Activated naive CD8-positive, alpha-beta T cell treated with anti-CD3 and anti-CD28 coated beads for 36 hours (primary cell): ENCODE results near the gene SYT1. TPM values are rescaled to one million over a fixed set of nuclear protein-coding genes. Genes with fewer than 3 reads are reported as not detected.

Experiments
- DNase-seq: peaks from one replicate; pipeline ENCODE4 v3.0.0; 2021
- H3K27ac Mint-ChIP-seq: one replicate; pipeline ENCODE4 v1.8.0; 2022; ENCODE audit warnings: mild to moderate bottlenecking, moderate library complexity, mixed read lengths
- H3K27me3 Mint-ChIP-seq: one replicate; pipeline ENCODE4 v1.8.0; 2022; ENCODE audit warnings: mild to moderate bottlenecking, mixed read lengths
- H3K36me3 Mint-ChIP-seq: one replicate; pipeline ENCODE4 v1.8.0; 2021; ENCODE audit warnings: mild to moderate bottlenecking, mixed read lengths
- H3K4me1 Mint-ChIP-seq: one replicate; pipeline ENCODE4 v1.8.0; 2021; ENCODE audit warnings: mixed read lengths
- H3K4me3 Mint-ChIP-seq: one replicate; pipeline ENCODE4 v1.8.0; 2022; ENCODE audit warnings: mild to moderate bottlenecking, moderate library complexity, mixed read lengths
- H3K9me3 Mint-ChIP-seq: one replicate; pipeline ENCODE4 v1.8.0; 2022; ENCODE audit warnings: mixed read lengths
- total RNA-seq, 2 experiments: library from RNA; stranded (reverse); gene quantifications; one replicate each; pipeline ENCODE4 v1.2.3, GENCODE V29; 2021

Gene SYT1
- total RNA-seq, 2 experiments from 2014 or later = not detected

DNA sequence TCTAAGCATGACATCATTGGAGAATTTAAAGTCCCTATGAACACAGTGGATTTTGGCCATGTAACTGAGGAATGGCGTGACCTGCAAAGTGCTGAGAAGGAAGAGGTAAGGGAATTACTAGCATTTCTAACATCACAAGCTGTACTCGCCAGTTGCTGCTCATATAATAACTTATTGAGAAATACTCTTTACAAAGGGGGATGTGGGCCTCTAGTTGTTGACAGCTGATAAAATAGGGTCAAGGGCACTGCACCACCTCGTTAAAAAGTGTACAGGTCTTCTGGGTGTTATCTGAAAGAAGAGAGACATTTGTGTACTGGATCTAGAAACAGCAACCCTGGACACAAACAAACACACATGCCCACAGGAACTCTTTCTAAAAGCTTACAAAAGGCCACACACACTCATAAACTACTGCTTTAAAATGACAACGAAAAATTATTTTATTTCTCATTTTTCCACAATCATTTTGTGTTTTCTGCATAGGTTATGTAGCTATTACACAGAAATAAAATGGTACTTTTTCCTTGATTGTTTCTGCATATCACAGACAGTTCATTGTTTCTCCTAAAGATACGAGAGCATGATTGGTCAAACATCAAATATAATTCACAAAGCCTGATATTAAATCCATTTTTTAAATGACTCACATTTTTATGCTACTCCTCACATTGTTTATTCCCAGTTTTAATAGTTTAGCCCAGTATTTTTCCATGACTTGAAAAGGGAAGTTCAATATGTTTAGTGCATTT lies 435.0 kb downstream of the SYT1 start:
- no peak overlapping the region for H3K27ac Mint-ChIP-seq
- no peaks in the 10 kb centered on the region for H3K4me1 Mint-ChIP-seq
- no peak for DNase-seq
- no peak overlapping the region for H3K4me3 Mint-ChIP-seq
- no peaks in the 10 kb centered on the region for H3K27me3 Mint-ChIP-seq
- no peaks in the 10 kb centered on the region for H3K9me3 Mint-ChIP-seq
- H3K36me3 Mint-ChIP-seq = no peaks in the 10 kb centered on the region

DNA sequence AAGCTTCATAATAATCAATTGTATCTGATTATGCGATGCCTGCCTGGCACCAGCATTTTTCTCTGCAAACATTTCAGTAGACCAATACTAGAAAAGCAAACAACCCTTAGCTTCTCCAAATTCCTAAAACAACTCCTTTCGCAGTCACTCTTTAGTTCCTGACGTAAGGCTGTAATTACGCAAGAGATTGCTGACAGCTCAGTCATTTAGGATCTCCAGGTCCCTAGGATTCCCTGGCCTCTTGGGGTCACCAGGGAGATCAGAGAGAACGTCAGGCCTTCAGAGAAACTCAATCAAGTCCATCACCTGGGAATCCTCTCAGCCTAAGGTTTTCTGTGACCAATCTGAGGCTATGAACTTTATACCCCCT lies 435.6 kb downstream of the SYT1 start:
- H3K4me1 Mint-ChIP-seq = no peaks in the 10 kb centered on the region
- H3K36me3 Mint-ChIP-seq = no peaks in the 10 kb centered on the region
- no peak for DNase-seq
- H3K4me3 Mint-ChIP-seq = no peak overlapping the region
- H3K27ac Mint-ChIP-seq = no peak overlapping the region
- H3K9me3 Mint-ChIP-seq = no peaks in the 10 kb centered on the region
- H3K27me3 Mint-ChIP-seq = no peaks in the 10 kb centered on the region

- no peak for DNase-seq
- Mint-ChIP-seq H3K27me3 (no peaks in the 10 kb centered on the region), H3K9me3 (no peaks in the 10 kb centered on the region), H3K27ac (no peak overlapping the region), H3K4me3 (no peak overlapping the region), H3K36me3 (no peaks in the 10 kb centered on the region), H3K4me1 (no peaks in the 10 kb centered on the region)
Measured at GRCh38 chr12:79301181-79301580, 436.6 kb downstream of the SYT1 start.

GRCh38 chr12:79302162-79302814 lies 437.7 kb downstream of the SYT1 start:
- H3K4me3 Mint-ChIP-seq = no peak overlapping the region
- H3K4me1 Mint-ChIP-seq = no peaks in the 10 kb centered on the region
- peaks cover 1% of the 10 kb centered on the region for H3K9me3 Mint-ChIP-seq
- no peak overlapping the region for H3K27ac Mint-ChIP-seq
- H3K36me3 Mint-ChIP-seq = no peaks in the 10 kb centered on the region
- DNase-seq = no peak
- no peaks in the 10 kb centered on the region for H3K27me3 Mint-ChIP-seq

GRCh38 chr12:79307340-79307739 lies 442.8 kb downstream of the SYT1 start:
- Mint-ChIP-seq H3K4me3 (no peak overlapping the region), H3K27me3 (no peaks in the 10 kb centered on the region), H3K9me3 (peaks cover 3% of the 10 kb centered on the region), H3K27ac (no peak overlapping the region), H3K36me3 (no peaks in the 10 kb centered on the region), H3K4me1 (no peaks in the 10 kb centered on the region)
- DNase-seq = no peak

- Mint-ChIP-seq H3K36me3 (no peaks in the 10 kb centered on the region), H3K27me3 (no peaks in the 10 kb centered on the region), H3K4me1 (no peaks in the 10 kb centered on the region), H3K9me3 (peaks cover 3% of the 10 kb centered on the region), H3K4me3 (no peak overlapping the region), H3K27ac (no peak overlapping the region)
- DNase-seq = no peak
Measured at GRCh38 chr12:79309039-79309438, 444.5 kb downstream of the SYT1 start.

DNA sequence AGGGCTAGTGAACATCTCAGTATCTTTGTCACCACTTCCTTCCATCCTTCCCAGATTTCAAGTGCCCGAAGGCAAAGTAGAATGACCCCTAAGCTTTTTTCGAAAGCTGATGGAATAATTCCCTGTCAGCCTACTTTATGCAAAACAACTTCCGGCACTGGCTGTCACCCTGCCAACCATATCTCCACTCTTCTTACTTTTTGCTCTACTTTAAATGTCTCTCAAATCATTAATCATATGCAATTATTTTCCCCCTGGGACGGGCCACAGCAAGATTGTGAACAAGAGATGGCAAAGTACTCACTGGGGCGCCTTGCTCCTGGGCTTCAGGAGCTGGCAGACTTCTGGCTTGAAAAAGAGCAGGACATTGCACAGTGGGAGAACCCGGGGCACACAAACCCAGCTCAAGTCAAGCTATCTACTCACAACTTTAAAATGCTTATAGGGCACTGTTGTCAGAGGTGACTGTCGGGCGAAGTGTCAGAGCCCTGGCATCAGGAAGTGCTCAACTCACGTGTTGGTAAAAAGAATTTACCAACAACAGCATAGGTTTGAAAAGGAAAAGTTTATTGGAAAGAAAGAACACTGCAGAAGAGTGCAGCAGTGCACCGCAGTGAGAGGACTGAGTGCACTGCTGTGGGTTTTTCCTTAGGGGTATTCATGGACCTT lies 452.7 kb downstream of the SYT1 start:
- Mint-ChIP-seq H3K27me3 (no peaks in the 10 kb centered on the region), H3K4me3 (no peak overlapping the region), H3K36me3 (no peaks in the 10 kb centered on the region), H3K4me1 (no peaks in the 10 kb centered on the region), H3K27ac (no peak overlapping the region), H3K9me3 (no peaks in the 10 kb centered on the region)
- no peak for DNase-seq

DNA sequence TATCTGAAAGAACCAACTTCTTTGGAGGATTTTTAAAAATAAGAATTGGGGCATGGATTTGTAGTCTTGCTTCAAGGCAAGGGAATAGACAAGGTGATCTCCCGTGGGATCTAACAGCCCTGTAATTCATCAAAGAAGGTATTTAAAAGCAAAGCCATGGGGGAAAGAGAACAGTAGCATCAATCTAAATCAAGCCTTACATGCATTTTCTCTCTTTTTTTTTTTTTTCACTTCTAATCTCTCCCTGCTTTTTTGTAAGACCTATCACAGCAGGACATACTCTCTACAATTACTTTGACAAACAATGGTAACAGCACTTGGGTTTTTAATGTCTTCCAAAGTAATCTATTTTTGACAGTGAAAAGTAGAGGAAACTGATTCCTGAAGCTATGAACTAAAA lies 458.3 kb downstream of the SYT1 start:
- H3K27ac Mint-ChIP-seq = no peak overlapping the region
- H3K27me3 Mint-ChIP-seq = no peaks in the 10 kb centered on the region
- no peak overlapping the region for H3K4me3 Mint-ChIP-seq
- no peaks in the 10 kb centered on the region for H3K9me3 Mint-ChIP-seq
- no peaks in the 10 kb centered on the region for H3K4me1 Mint-ChIP-seq
- no peak for DNase-seq
- no peaks in the 10 kb centered on the region for H3K36me3 Mint-ChIP-seq

DNA sequence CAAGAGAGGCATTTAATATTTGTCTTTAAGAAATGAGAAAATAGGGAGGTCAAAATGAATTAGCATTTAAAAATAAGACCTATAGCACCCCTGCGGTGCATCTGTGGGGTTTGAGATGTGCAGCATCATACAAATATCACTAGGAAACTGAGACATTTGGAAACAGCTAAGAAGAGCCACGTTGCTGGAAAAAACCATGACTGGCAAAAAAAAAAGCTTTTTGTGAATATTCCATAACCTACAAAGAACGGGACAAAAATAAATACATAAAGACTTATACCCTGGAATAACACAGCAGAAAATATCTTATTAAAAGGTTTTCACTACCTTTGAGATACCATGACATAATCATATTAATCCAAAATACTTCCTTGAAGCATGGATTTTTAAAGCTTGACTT lies 460.0 kb downstream of the SYT1 start:
- Mint-ChIP-seq H3K4me1 (no peaks in the 10 kb centered on the region), H3K27me3 (no peaks in the 10 kb centered on the region), H3K36me3 (no peaks in the 10 kb centered on the region), H3K9me3 (no peaks in the 10 kb centered on the region), H3K27ac (no peak overlapping the region), H3K4me3 (no peak overlapping the region)
- no peak for DNase-seq

- H3K27ac Mint-ChIP-seq = no peak overlapping the region
- H3K9me3 Mint-ChIP-seq = no peaks in the 10 kb centered on the region
- no peaks in the 10 kb centered on the region for H3K36me3 Mint-ChIP-seq
- H3K4me1 Mint-ChIP-seq = no peaks in the 10 kb centered on the region
- H3K27me3 Mint-ChIP-seq = no peaks in the 10 kb centered on the region
- H3K4me3 Mint-ChIP-seq = no peak overlapping the region
- DNase-seq = no peak
Measured at GRCh38 chr12:79326222-79326621, 461.6 kb downstream of the SYT1 start.

- H3K9me3 Mint-ChIP-seq = no peaks in the 10 kb centered on the region
- no peak overlapping the region for H3K27ac Mint-ChIP-seq
- H3K27me3 Mint-ChIP-seq = no peaks in the 10 kb centered on the region
- no peaks in the 10 kb centered on the region for H3K4me1 Mint-ChIP-seq
- no peak for DNase-seq
- H3K4me3 Mint-ChIP-seq = no peak overlapping the region
- H3K36me3 Mint-ChIP-seq = no peaks in the 10 kb centered on the region
Measured at GRCh38 chr12:79326663-79327062, 462.1 kb downstream of the SYT1 start.

- no peaks in the 10 kb centered on the region for H3K27me3 Mint-ChIP-seq
- no peak overlapping the region for H3K4me3 Mint-ChIP-seq
- no peaks in the 10 kb centered on the region for H3K36me3 Mint-ChIP-seq
- DNase-seq = no peak
- H3K4me1 Mint-ChIP-seq = no peaks in the 10 kb centered on the region
- no peaks in the 10 kb centered on the region for H3K9me3 Mint-ChIP-seq
- no peak overlapping the region for H3K27ac Mint-ChIP-seq
Measured at GRCh38 chr12:79327465-79327864, 462.9 kb downstream of the SYT1 start.

DNA sequence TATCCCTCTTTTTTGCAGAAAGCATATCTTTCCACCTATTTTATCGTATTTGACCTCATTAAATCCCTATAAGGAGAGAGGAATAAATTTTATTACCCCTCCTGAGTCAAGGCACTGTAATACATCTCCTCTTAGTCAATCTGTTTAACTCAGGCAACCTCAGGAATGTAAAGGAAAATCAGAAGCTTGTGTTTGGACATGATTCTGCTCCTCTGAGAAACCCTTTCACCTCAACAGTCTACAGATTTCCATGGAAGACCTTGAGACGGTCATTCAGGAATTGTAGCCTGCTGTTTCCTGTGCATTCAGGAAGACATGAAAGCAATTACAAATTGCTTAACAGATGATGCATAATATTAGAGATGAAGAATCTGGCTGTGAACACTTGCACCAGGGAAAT lies 465.4 kb downstream of the SYT1 start:
- Mint-ChIP-seq H3K27me3 (no peaks in the 10 kb centered on the region), H3K9me3 (no peaks in the 10 kb centered on the region), H3K27ac (no peak overlapping the region), H3K36me3 (no peaks in the 10 kb centered on the region), H3K4me1 (no peaks in the 10 kb centered on the region), H3K4me3 (no peak overlapping the region)
- DNase-seq = no peak

DNA sequence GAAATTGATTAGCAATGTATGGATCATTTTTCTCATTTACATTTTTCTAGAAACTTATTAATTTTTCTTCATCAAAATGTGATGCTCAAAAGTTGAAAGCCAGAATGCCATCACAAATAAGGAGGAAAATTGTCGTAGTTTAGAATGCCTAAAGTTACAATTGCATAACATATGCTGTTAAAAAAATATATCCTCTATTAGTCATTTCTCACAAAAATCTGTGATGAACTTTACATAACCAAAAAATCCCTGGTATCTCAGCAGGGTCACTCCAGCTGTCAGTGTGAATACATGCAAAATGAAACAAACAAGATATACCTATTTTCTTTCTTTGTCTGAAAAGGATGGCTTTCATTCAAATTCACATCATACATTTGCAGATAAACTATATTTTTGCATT lies 467.3 kb downstream of the SYT1 start:
- no peak overlapping the region for H3K4me3 Mint-ChIP-seq
- H3K9me3 Mint-ChIP-seq = no peaks in the 10 kb centered on the region
- H3K4me1 Mint-ChIP-seq = no peaks in the 10 kb centered on the region
- H3K36me3 Mint-ChIP-seq = no peaks in the 10 kb centered on the region
- DNase-seq = no peak
- no peaks in the 10 kb centered on the region for H3K27me3 Mint-ChIP-seq
- H3K27ac Mint-ChIP-seq = no peak overlapping the region

DNA sequence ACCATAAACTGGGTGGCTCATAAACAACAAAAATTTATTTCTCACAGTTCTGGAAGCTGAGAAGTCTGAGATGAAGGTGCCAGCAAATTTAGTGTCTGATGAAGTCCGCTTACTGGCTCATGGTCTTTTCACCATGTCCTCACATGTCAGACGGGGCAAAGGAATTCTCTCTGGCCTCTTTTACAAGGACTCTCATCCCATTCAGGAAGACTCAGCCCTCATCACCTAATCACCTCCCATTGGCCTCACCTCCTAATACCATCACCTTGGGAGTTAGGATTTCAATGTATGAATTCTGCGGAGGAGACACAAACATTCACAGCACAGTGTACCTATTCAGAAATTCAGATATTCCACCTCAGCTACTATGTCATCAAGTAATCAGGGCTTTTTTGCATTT lies 468.6 kb downstream of the SYT1 start:
- H3K27me3 Mint-ChIP-seq = no peaks in the 10 kb centered on the region
- no peak overlapping the region for H3K27ac Mint-ChIP-seq
- no peak for DNase-seq
- H3K4me3 Mint-ChIP-seq = no peak overlapping the region
- H3K36me3 Mint-ChIP-seq = no peaks in the 10 kb centered on the region
- no peaks in the 10 kb centered on the region for H3K9me3 Mint-ChIP-seq
- no peaks in the 10 kb centered on the region for H3K4me1 Mint-ChIP-seq
